Stimulated activated CD4-positive, alpha-beta T cell treated with anti-CD3 and anti-CD28 coated beads, Interleukin-1b, Interleukin-23, amount 100 ng/mL, for 4 hours (primary cell): ENCODE results near the gene GPS1.

Source experiments
- DNase-seq, 2 donors: peaks; one replicate each; pipeline ENCODE4 v3.0.0-alpha.2; 2020; ENCODE audit warnings: low read depth in 2 of 2

GPS1 gene

DNA sequence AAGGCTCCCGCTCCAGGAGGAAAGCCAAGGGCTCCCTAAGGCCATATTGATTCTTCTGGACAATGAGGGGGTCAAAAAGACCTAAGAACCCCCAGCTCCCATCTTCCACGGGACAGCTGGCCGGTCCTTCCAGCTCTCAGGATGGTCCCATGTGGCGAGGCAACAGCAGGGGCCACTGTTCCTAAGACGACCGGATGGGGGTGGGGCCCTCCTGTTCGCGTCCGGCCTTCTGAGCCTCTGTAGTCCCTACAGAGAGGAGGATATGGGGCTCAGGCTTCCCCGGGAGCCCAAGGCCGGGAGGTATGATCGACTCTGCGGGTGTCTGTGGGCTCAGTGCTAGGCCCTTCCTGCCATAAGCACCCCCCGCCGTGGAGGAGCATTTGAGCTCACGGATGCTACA lies 8.2 kb upstream of the GPS1 start:
- no peak for DNase-seq

DNA sequence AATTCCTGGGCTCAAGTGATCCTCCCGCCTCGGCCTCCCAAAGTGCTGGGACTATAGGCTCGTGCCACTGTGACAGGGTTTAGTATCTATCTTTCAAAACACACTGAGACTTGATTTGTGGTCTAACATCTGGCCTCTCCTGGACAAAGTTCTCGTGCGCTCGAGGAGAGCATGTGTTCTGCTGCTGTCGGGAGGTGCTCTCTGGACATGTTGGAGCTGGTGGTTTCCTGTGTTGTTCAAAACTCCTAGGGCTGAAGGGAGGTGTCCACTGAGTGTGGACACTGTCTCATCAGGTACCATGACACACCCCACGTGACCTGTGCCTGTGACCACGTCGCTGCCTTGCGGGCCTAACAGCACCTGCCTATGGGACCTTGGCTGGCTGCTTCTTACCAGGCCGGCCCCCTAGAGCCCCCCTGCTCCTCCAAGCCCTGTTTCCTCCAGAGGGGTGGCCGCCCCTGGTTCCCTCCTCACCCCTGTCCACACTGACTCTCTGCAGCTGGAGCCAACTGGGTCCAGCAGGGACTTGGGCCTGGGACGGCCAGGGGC lies 5.7 kb upstream of the GPS1 start:
- DNase-seq = no peak

DNA sequence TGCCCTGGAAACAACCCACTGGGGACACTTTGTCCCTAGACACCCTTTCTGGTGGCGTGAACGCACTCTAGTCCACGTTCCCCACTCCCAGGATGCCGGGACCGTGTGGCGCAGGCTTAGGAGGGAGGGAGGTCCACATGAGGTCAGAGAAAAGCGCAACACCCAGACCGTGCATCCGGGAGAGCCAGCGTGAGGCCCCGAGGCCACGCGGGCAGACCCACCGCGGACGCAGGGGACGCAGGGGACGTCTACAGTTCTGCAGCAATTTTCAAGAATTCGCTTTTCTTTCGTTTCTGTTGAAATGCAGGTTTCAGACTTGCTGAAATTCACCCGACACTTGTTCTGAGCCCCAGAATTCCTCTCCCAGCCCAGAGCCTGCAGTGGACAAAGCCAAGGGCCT lies 4.8 kb upstream of the GPS1 start:
- no peak for DNase-seq

DNA sequence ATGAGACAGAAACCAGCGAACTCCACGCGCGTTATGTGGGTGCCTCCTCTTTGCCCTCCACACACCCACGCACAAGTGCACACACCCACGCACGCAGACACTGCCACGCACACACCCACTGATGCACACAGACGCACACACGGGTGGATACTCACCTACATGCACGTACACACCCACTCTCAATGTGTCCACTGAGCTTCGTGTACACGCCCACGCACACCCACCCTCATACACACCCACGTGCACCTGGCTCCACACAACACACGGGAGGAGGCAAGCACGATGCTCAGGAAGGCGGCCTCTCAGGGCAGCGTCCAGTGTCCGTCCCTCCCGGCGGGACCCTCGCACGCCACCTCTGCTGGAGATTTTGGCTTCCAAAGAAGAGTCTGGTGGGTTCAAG lies 4.3 kb upstream of the GPS1 start:
- DNase-seq = no peak

DNA sequence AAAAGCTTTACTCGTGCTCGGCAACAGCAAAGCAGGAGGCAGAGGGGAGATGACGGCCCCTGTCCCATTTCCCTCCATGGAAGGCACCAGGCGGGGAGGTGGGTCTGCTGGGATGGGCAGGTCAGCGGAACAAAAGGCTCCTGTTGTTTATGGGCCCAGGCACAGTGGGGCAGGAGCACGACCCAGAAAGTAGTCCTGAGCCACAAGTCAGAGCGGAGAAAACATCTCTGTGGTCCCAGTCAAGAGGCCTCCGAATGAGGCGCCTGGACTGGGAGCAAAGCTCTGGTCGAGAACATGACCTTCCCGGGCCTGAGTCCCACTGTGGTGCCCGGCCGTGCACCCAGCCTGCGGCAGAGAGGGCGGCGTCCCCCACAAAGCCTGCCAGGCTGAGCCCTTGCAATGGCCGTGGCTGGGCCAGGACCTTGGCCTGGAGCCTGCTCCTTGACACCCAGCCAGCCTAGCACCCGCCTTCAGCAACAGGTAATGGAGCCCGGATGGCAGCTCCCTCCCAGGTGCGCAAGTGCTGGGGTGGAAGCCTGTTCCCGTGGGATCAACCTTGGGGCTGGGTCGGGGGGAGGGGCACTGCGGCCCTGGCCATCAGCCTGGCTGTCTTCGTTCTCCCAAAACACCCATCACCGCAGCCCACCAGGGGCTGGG lies 3.7 kb upstream of the GPS1 start:
- DNase-seq = no peak

DNA sequence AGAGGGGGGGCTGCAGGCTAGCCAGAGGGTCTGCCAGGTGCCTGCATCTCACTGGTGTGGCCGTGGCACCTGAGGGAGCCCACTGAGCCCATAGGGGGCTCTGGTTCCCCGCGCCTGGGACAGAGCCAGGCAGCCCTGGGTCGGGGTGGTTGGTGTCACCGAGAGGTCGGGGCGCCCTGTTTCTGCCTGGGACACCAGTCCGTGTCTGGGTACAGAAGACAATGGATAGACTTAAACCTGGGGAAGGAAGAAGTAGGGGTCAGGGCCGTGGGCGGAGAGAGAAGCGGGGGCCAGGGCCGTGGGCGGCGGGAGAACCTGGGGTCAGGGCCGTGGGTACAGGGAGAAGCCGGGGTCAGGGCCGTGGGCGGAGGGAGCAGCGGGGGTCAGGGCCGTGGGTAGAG lies 3.1 kb upstream of the GPS1 start:
- DNase-seq = no peak

DNA sequence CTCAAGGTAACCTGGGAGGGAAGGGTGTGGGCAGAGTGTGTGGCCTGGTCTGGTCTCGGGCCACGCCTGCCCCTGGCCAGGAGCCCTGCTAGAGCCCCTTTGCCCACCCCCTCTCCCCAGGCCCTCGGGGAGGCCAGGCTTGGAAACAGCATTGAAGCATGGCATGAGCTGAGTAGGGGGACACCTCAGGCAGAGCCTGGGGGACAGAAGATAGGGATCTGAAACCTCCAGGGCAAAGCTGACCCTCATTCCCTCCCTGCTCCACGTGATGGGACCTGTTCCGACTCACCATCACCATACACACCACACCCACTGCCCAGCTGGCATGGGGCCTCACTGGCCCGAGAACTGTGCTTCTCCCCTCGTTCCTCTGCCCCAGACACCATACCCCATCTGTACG lies 2.6 kb upstream of the GPS1 start:
- DNase-seq = no peak

DNA sequence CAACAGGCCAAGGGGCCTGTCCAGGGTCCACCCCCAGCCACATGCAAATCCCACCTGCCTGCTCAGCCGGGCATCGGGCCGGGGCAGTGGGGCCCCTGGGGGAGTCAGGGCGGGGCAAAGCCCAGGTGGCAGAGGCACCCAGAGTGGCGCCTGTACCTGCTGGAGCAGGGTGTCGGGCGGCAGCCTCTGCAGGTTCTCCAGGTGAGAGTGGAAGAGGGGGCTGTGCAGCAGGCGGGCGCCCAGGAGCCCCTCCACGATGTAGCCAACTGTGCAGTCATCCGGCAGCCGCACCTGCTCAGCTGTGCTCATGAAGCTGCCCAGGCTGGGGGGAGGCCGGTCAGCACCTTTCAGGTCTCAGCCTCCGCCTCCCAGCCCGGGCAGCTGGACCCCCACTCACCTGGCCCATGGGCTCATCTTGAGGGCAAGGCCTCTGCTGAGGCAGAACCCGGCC lies 2.2 kb upstream of the GPS1 start:
- no peak for DNase-seq

DNA sequence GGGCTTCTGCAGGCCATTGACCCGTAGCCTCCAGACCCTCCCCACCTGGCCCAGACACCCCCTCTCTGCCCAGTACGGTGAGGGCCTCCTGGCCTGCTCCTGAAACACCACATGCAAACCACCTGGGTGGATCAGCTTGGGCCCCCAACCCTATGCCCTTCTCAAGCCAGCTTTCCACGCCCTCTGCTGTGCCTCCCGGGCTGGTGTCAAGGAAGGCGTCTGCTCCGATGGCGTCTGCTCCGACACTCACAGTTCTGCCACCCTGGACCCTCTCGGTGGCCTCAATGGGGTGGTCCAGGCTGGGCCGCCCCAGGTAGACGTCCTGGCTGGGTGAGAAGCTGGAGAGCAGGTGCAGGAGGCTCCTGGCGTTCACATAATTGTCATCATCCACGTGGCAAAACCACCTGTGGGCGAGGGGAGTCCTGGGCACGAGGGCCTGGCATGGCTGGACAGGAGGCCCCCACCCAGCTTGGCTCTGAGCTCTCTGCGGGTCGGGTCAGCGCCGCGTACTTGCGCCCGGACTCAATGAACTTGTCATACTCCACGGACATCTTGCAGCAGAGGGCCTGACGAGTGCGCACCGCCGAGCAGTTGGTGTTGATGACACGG lies 1.4 kb upstream of the GPS1 start:
- DNase-seq = no peak

DNA sequence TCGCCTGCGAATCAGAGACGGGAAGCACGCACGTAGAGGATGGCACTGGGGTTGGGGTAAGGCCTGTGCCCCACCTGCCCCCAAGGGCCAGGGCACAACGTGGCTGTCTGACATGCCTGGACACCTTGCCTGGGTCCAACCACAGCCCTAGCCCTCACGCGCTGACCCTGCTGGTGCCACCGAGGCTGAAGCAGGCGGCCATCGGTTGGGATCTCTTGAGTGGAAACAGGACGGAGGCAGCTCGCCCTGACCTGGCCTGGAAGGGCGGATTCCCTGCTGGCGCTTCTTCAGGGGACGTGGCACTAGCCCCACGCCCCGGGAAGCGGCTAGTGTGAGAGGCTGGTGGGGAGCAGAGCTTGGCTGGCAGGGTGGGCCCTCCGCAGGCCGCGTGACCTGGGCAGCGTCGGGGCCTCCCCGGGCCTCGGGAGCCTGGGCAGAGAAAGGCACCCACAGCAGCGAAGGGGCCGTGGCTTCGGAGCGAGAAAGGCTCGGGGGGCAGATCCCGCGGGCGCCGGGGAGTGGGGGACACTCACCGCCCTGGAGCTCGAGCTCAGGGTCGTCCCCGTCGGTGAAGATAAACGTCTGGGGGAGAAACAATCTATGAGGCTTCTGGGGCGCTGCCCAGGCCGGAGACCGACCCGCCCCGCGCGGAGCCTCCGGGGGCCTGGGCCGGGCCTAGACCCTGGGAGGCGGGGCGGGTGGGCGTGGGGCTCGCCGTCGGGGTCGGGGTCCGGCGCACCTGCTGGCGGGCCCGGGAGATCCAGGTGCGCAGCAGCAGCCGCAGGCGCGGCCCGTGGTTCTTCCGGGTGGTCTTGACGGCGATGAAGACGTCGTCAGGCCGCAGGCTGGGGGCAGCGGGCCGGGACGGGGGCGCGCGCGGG lies 697 bp upstream of the GPS1 start:
- DNase-seq = no peak

DNA sequence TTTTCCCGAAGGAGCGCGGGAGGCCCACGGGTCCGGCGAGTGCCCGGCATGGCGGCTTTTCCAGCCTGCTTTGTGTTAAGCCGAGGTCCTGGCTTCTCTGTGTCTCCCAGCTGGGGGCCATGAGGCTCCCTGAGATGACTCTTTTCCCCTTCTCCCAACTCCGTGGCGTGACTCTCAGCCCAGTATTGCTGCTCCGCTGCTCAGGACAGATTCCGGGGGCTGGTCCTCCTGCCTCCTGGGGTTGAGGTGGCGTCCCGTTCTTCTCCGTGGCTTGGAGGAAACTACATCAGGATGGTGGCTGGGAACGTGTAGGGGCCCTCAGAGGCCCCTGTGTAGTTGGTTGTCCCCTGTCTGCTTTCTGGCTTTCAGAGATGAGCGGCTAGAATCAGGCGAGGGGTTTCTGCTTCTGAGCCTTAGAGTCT lies 951 bp downstream of the GPS1 start:
- no peak for DNase-seq

DNA sequence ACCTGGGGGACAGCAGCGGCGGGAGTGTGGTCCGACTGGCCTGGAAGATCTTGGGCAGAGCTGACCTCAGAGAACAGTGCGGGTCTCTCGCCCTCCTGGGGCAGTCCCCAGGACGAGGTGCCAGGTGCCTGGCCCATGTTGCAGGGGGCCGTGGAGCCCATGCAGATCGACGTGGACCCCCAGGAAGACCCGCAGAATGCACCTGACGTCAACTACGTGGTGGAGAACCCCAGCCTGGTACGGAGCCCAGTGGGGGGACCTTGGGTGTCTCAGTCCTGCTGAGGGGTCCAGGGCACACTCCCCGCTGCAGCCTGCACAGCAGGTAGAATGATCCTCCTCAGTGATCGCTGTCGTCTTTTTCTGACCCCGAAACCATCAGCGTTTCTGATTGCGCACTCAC lies 1.4 kb downstream of the GPS1 start:
- no peak for DNase-seq

DNA sequence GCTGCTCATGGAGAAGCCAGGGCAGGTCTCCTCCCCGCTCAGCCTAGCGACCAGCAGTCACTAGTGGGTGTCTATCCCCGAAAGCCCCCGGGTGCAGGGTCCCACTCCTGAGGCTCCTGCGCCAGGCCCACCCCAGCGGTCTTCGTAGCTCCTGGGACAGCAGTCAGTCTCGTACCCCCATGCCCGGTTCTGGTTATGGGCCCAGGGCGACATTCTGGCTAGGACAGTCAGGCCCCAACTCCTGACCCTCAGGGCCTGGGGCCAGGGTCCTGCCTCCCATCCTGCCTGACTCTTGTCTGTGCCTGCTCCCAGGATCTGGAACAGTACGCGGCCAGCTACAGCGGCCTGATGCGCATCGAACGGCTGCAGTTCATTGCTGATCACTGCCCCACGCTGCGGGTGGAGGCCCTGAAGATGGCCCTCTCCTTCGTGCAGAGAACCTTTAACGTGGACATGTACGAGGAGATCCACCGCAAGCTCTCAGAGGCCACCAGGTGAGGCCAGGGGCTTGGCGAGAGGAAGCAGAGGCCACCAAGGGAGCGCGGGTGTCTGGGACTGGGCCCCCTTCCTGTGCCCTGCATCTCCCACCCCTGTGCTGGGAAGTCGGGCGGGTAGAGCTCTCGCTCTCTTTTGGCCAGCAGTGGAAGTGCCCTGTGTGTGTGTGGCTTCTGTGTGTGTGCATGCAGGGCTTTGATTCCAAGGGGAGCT lies 2.0 kb downstream of the GPS1 start:
- no peak for DNase-seq

DNA sequence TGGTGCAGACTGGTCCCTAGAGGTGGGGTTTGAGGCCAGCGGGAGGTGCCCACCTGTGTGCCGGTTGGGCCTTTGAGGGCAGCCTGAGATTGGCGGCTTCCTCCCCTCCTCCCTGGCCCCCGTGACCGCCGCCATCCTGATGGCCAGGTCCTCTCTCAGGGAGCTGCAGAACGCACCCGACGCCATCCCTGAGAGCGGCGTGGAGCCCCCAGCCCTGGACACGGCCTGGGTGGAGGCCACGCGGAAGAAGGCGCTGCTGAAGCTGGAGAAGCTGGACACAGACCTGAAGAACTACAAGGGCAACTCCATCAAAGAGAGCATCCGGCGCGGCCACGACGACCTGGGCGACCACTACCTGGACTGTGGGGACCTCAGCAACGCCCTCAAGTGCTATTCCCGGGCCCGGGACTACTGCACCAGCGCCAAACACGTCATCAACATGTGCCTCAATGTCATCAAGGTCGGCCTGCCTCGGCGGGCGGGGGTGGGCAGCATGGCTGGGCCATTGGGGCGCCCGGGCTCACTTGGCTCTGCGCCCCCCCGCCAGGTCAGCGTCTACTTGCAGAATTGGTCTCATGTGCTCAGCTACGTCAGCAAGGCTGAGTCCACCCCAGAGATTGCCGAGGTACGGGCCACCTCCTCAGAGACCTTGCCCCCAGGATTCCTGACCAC lies 2.8 kb downstream of the GPS1 start:
- no peak for DNase-seq

DNA sequence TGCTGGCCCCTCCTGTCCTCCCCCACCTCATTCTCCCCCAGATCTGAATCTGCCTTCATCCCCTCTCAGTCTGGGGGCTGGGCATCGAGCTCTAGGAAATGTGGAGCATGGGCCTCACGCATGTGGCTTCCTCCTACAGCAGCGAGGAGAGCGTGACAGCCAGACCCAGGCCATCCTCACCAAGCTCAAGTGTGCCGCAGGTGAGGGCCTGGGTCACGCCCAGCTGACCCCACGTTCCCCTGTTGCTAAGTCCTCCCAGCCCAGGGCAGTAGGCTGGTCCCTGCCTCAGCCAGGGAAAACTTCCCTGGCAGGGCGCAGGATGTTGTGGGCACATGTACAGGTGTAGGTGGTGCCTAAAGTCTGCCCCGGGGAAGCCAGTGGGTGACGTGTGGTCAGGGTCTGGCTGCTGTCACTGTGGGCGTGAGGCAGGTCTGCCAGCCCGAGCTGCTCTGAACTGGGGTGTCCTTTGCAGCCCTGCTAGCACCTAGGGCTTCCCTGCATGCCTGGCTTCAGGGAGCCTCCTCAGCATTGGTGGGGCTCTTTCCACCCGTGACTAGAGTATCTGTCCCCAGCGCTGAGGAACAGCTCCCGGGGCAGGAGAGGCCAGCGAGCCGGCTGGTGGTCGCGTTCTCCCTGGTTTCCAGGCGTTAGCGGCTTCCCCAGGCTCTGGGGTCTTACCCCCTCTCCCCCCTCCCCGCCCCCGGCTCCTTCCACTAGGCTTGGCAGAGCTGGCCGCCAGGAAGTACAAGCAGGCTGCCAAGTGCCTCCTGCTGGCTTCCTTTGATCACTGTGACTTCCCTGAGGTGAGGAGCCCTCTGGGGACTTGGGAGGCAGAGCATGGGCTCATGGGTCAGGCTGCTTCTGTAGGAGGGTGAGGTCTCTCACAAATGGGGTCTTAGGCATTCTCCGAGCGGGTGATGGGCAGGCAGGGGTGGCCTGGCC lies 3.6 kb downstream of the GPS1 start:
- no peak for DNase-seq

DNA sequence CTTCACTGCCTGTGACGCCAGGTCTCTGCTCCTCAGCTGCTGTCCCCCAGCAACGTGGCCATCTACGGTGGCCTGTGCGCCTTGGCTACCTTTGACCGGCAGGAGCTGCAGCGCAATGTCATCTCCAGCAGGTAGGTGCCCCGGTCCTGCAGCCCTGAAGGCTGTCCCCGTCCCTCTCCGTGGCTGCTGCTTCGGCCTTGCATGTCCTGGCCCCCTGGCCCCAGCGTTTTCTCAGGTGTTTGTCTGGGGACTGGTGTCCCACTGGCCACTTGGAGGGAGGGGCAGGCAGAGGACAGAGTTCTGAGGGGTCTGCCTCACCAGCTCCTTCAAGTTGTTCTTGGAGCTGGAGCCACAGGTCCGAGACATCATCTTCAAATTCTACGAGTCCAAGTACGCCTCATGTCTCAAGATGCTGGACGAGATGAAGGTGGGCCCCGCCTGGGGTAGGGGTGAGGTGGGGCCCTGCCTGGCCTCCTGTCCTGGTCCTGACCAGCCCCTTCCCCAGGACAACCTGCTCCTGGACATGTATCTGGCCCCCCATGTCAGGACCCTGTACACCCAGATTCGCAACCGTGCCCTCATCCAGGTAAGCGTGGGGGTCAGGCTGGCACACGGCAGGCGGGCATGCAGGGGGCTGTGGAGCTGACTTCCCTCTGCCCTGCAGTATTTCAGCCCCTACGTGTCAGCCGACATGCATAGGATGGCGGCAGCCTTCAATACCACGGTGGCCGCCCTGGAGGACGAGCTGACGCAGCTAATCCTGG lies 4.4 kb downstream of the GPS1 start:
- DNase-seq = no peak

DNA sequence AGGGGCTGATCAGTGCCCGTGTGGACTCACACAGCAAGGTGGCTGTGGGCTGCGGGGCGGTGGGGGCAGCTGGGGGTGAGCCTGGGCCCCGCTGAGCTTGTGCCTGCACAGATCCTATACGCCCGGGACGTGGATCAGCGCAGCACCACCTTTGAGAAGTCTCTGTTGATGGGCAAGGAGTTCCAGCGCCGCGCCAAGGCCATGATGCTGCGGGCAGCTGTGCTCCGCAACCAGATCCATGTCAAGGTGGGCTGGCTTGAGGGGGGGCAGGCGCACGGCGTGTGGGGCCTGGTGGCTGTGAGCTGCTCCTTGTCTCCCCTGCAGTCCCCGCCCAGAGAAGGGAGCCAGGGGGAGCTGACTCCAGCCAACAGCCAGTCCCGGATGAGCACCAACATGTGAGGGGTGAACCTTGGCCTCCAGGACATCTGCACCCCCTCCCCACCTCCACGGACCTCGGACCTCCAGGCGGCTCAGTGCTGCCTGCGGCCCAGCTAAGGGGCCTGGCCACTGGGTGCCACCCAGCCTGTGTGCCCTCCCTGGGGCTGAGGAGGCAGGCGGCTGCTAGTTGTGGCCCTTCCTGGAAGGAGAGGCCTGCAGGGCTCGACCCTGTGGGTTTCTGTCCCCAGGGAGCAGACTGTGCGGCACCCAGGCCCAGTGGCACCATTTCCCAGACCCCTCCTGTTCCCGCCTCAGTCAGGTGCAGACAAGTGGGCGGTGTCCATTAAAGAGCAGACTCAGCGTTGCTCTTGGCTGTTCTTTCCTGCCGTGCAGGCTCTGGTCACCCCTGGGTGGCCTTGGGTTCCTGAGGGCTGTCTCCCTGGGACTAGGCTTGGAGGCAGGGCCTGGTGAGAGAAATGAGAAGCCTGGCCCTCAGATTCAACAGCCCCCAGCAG lies 5.3 kb downstream of the GPS1 start:
- no peak for DNase-seq

DNA sequence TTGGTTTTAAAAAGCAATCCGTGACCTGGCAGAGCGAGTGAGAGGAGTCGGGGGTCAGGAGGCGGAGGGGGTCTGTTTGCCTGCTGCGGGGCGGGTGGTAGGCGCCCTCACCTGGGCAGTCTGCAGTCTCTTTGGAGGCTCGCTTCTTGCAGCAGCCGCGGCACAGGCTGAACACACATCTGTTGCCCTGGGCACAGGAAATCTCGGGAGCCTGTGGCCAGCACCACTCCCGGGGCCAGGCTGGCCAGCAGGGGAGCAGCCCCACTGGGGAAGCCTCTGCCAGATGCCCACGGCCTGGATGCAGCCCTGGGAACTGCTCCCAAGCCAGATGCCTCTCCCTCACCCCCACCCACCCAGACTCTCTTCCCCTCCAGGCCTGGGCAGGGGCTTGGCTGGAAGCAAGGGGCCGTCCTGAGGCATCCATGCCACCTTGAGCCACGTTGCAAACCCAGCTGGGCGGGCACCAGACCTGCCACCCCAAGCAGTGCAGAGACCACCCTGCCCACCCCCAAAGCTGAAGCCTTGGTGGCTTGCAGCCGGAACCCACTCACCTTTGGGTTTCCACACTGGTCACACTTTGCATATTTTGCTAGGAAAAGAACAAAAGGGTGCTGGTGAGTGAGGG lies 6.6 kb downstream of the GPS1 start:
- DNase-seq = no peak
